ENCODE results near the gene KCNK5.

DNA sequence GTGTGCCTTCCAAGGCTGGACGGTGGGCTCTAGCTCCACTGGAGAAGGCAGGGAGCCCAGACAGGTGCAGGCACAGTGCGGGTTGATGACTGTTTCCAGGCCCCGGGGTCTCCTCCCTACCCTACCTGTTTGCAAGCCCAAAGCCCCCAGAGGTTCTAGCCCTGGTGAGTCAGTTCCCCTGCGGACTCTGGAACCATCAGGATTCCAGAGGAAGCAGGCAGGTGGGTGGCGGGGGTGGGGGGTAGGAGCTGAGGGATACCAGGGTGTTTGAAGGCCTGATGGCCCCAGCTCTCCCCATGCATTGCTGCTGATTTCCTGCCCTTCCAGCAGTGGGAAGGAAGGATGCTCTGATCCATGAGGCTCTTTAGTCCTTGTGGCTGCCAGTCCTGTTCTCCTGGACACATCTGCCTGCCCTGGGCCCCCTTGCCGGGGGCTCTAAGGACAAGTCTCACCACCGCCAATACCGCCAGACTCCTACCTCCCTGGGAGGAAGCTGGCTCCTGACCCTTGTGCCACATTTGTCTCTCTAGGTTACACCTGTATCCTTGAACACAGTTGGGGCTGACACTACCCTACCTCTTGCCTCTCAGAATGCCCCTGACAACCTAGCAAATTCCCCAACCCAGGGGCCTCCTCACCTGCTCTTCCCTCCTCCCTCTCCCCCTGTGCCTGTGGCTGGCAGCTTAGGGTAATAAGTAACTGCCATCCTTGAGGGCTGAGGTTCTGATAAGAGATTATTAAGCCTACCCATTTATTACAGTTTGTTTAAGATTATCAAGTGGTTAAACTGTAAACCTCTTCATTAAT, 21.7 kb downstream of the KCNK5 start:
- TF ChIP-seq, protein P1, sequence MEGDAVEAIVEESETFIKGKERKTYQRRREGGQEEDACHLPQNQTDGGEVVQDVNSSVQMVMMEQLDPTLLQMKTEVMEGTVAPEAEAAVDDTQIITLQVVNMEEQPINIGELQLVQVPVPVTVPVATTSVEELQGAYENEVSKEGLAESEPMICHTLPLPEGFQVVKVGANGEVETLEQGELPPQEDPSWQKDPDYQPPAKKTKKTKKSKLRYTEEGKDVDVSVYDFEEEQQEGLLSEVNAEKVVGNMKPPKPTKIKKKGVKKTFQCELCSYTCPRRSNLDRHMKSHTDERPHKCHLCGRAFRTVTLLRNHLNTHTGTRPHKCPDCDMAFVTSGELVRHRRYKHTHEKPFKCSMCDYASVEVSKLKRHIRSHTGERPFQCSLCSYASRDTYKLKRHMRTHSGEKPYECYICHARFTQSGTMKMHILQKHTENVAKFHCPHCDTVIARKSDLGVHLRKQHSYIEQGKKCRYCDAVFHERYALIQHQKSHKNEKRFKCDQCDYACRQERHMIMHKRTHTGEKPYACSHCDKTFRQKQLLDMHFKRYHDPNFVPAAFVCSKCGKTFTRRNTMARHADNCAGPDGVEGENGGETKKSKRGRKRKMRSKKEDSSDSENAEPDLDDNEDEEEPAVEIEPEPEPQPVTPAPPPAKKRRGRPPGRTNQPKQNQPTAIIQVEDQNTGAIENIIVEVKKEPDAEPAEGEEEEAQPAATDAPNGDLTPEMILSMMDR (IDR thresholded peaks at IDR 0.05): no peak
- no peak for TF ChIP-seq EZH2 (IDR thresholded peaks at IDR 0.05; ENCODE audit: borderline replicate concordance, insufficient read depth, low read depth, low read length, poor library complexity, severe bottlenecking)
